Fibroblast of skin of abdomen (primary cell): ENCODE measurements around the gene PNLIPRP1.

Experiments used
- DNase-seq: peaks from one replicate; pipeline ENCODE4 v3.0.0-alpha.2; 2013

PNLIPRP1 gene

DNA sequence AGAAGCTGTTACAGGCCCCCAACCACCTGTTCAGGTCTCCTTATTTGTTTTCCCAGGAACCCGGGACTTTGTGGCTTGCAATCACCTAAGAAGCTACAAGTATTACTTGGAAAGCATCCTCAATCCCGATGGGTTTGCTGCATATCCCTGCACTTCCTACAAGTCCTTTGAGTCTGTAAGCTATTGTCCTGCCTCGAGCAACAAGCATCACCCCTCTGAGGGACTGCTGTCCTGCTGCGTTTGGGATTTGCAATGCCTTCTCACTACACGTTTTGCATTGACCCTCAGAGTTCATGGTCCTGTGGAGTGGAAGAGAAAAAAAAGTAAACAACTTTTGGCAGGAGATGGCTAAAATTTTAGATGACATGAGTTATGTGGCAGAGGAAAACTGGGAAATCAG lies 9.2 kb downstream of the PNLIPRP1 start:
- no peak for DNase-seq

DNA sequence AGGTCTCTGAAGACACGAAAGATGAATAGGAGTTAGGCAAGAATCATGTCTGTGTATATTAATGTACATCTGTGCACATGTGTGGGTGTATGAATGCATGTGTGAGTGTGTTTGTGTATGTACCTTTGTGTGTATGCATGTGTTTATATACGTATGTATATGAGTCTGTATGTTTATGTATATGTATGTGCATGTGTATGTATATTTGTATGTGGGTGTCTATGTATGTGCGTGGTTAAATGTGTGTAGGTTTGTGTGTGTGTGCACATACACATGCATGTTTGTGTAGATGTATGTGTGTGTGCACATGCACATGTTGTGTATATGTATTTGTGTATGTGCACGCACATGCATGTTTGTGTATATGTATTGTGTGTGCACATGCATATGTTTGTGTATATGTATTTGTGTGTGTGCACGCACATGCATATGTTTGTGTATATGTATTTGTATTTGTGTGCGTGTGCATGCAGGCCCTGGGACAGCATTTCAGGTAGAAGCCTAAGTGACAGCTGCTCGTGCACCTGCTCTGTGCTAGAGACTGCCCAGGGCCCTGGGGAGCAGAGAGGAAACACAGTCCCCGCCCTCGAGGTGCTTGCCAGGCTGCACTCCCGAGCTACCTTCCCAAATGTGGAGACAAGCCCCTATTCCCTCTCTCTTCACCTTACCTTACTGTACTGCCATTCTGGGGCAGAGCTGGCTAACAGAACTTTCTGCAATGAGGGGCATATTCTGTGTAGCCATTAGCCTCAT lies 12.1 kb downstream of the PNLIPRP1 start:
- DNase-seq = no peak

DNA sequence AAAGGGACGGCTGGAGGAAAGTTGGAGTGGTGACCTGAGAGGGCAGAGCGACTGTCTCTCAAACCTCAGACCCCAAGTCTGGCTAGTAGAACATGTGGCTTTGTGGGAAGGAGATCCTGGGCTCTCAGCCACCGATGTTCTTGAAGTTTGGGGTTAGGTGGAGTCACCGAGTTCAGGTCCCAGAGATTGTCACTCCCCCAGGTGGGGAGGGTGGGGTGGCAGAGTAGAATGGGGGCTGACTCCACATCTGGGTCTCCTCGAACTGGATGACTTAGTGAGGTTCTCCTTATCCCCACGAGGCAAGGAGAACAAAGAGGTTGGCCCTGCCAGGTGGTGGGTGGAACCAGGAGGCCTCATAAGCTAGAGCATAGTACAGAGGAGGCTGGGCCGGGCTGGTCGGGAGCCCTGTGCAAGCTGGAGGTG lies 15.3 kb downstream of the PNLIPRP1 start:
- no peak for DNase-seq

DNA sequence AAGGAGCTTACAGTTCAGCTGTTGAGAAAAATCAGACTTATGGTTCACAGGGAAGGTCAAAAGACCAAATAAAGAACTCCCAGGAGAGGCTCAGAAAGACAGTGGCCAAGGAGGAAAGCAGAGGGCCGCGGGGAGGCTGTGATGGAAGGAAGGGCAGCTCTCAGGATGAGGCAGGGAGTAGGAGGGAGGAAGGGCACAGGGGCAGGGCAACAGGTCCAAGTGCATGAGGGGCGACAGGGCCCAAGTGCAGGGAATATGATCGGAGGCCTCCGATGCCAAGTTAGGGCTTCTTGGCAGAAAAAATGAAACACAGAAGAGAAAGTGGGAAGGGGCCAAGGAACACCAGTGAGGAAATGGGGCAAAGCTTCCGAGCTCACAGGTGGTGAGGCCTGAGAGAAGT lies 16.6 kb downstream of the PNLIPRP1 start:
- DNase-seq = no peak

DNA sequence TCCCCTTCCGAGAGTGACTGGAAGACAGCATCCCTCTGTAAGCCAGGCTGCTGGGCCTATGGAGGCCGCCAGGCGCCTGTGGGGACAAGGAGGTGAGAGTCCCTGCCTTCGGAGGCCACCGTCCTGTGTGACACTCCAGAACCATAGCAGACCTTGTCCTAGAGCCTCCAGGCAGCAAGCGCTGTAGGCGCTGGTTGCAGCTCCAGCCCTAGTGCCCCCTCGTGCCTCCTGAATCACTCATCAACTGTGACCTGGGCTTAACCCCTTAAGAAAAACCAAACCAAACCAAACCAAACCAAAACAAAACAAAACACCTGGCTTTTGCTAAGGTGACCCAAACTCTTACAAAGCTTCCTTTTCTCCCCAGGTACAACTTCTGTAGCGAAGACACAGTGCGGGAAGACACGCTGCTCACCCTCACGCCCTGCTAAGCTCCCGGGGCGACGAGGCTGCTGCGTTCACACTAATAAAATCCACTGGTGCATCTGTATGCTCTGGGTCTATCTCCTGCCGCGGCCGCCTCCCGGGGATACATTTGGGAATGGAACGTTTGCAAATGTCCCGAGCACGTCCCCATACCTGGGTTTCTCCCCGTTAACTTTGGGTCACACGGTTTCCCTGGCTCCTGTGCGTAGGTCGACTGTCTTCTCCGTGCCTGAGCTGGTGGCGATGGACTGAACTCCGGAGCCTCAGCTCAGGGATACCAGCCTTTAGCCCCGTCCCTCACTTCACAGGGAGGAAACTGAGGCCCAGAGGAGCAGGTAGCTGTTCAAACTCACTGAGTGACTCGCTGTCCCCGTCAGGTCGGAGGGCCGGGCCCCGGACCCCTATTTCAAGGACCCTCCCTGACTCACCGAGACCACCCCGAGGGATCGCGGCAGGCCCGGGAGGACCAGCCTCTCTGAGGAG lies 18.2 kb downstream of the PNLIPRP1 start:
- DNase-seq = no peak

DNA sequence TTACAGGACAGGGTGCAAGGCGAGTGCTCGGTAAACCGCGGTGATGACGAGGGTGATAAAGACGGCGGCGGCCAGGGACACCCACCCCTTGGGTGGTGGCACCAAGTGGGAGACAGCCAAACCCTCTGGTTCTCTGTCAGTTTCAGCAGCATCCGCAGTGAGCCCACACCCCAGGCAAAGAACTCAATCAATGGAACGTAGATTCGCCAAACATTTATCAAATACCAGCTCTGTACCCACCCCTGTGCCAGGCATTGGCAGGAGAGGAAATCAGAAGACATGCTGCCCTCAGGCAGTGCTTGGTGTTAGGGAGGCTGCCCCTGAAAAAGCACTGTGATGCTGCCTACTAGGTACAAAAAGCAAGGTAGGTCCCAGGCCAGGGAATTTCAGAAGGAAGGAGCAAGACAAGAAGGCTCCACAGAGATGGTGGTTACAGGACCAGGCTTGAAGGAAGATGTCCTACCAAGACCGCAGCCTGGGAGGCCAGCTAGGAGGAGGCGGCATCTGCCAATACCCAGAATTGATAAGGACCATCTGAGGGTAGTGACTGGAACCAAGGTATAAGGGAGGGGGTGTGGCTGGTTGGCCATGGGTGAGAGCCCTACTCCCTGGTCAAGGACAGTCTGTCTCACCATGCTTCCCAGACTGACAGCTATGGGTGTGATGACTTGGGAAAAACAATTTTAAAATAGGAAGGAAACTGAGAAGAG lies 19.8 kb downstream of the PNLIPRP1 start:
- no peak for DNase-seq

DNA sequence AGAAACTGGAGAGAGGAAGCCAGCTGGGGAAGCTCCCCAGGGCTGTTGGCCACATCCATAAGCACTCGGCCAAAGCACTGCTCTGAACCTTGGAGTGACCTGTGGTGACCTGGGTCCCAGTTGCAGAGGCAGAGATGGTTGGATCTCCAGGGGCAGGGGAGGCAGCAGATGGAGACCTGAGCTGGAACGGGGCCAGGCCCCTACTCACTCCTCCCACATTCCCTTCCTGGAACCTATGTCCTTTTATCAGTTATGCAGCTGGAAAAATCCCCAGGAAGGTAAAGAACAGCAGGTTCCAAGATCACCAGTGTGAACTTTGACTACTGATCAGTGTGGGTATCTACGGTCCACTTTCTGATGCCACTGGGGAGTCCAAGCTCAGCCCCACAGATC lies 20.4 kb downstream of the PNLIPRP1 start:
- DNase-seq = no peak

DNA sequence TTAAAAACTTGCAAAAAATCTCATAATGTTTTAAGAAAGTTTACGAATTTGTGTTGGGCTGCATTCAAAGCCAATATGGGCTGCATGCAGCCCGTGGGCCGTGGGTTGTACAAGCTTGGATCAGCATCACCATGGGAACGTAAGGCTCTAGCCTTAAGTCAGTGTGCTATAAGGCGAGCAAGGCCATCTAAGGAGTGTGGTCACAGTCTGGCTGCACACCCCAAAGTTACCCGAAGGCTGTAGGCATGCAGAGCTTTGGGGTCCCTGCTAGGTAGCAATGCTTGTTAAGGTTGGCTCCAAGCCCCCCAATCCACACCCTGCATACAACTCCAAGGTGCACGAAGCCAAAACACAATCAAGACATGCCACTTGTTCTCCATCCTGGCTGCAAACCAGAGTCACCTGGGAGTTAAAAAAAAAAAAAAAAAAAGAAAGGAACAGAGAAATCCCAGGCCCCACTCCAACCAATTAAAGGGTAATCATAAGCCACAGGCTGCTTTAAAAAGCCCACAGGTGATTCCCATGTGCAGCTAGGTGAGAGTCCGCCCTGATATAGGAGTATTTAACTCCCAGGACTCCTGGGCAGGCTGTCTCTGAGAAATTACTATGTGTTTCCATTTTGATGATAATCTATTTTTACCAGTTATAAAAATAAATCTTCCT lies 21.5 kb downstream of the PNLIPRP1 start:
- no peak for DNase-seq

DNA sequence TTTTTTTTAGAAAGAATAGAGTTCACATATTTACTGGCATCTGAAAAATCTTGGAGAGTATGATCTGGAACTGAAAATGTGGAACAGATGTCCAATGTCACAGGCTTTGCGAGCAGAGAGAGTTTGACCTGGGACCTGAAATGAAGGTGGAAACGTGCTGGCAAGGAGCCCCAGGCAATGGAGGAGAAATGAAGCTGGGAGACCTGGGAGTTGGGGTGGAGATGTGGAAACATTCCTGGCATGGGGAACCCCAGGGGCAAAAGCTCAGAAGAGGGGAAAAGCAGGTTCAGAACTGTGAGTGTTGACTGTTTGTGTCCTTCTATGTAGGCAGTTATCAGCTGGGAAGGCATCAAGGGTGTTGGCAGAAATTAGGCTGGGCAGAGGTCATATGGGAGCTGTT lies 22.7 kb downstream of the PNLIPRP1 start:
- DNase-seq = no peak

DNA sequence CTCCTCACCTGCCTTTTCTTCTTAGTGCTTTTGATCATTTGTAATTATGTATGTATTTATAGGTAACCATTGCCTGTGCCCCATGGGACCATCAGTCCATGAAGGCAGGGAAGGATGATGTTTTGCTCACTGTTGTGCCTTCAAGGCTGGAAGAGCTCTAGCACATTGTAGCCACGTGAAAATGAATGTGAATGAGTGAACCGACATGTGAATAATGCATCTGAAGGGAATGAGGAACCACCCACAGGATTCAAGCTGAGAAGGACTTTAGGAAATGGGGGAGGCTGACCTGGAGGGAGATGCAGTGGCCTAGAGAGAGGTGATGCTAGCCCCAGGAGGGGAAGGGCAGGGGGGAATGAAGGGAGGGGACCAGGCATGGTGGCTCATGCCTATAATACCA lies 24.0 kb downstream of the PNLIPRP1 start:
- DNase-seq = no peak

DNA sequence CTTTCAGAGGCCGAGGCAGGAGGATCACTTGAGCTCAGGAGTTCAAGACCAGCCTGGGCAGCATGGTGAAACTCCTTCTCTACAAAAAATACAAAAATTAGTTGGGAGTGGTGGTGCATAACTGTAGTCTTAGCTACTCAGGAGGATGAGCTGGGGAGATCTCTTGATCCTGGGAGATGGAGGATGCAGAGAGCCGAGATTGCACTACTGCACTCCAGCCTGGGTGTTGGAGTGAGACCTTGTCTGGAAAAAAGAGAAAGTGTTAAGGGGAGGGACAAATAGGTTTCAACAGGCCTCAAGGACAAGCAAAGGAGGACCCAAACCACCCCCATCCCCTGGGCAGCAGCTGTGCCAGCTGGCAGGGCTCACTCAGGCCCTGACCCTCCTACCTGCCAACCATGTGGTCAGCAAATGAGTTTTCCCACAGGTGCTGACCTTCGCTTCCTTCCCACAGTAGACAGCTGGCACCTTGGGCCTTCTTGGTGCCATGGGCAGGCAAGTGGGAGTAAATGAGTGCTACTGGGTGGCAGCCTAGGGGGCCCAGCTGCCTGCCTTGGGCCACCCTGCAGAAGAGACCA lies 24.5 kb downstream of the PNLIPRP1 start:
- DNase-seq = no peak

DNA sequence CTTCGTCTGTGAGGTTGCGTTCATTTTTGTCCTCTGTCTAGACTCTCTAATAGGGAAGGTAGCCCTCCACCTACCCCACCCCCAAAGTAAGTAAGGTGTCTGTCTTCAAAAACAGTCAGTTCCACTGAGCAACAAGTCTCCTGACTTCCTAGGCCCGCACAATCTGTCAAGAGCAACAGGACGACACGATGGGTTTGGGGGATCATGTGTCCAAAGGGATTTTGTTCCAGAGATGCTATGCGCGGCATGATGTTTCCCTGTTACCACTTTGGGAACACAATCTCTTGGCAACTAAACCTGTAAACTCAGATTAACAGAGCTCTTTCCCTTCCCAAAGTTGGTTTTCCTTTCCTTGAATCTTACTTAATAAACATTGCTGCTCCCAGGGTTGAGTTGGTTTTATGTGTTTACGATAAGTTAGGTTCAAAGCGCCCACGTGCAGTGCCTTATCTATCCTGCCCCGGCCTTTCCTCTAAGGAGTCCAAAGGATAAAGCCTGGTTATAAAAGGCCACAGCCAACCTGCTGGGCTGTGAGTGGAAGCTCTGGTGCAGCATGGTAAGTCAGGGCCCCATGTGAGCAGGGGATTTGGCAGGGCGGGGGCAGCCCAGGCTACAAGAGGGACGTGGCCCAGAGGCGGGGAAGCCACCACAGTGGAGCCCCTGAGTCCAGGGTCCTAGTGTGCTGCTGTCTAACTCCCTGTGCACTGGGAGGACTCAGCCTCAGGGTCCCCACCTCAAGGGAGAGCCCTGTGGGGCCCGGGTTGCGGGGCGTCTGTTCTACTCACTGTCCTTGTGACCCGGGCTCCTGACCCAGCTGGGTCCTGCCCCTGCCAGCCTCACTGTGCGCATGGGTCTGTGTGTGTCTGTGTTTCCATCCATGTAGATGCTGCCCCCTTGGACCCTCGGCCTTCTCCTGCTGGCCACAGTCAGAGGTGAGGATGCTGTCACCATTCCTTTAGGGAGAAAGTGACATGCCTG lies 30.0 kb downstream of the PNLIPRP1 start, which contains the start of gene PNLIPRP2:
Gene PNLIPRP2 (plus strand): TSS at position 531 of the 978 bp plus-strand sequence.
- DNase-seq = no peak

DNA sequence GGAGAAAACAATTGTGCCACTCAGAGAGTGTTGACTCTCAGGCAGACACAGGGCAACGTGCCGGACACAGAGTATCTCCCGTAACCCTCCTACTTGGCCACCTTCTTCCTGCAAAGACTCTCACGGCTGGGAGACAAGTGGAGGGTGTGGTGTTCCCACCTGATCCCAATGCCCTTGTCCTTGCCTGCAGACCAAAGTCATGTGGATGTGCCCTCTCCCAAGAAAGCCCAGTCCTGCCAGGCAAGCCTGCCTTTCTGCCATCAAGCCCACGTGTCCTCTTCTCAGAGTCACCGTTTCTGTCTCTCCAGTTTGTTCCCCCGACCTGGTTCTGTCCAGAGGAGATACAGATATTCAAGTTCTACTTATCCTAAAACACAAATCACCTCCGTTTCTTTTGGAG lies 30.7 kb downstream of the PNLIPRP1 start:
- no peak for DNase-seq

DNA sequence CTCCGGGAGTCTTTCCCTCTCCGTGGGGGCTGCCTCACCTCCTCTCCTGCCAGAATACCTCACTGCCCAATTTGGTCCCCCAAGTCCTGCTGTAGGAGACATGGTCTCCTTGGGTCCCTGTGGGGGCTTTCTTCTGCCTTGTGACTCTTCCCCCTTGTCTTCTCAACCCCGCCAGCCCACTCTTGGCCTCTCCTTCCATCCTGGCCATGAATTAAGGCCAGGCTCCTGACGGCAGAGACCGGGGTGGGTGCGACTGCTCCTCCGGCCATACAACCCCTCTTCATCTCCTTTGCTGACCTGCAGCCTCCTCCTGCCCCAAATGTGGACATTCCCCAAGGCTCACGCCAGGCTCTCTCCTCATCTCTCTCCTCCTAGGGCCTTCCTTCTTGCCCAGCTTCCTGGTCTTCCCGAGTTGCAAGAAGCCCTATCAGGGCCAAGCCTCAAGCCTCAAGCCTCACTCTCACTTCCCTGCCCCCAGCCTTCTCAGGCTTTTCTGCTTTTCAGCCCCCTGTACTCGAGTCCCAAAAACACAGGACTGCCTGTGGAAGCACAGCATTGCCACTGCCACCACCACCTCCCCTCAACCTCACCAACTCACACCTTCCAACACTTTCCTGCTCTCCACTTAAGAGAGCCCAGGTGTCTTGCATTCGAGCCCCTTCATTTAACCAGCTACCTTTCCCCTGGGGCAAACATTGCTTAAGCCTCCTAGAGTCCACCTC lies 31.3 kb downstream of the PNLIPRP1 start:
- DNase-seq = no peak

DNA sequence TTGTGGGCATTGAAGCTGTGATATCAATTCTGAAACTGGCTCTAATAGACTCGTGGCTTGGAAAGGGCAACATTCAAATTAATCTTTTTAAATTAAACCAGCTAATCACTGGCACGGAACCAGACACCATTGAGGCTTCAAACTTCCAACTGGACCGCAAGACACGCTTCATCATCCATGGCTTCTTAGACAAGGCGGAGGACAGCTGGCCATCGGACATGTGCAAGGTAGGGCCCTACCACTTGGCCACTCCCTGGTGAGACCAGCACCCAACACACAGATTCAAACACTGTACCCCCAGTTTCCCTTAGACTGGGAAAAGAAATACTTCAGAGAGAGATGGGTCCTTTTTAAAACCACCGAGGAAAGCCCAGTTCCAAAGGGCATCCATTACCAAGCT lies 35.1 kb downstream of the PNLIPRP1 start:
- no peak for DNase-seq

DNA sequence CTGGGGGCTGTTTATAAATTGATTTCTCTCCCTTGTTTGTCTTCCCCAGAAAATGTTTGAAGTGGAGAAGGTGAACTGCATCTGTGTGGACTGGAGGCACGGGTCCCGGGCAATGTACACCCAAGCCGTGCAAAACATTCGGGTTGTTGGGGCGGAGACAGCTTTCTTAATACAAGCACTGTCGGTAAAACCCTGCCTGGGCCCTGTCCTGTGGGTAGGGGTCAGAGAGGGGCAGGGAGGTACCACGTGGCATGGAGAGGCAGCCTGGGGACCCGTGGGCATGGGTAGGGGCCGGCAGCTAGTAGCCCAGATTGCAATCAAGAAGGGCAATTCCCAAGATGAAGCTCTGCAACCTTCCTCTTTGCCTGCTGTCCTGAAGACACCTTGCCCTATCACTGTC lies 36.1 kb downstream of the PNLIPRP1 start:
- DNase-seq = no peak

DNA sequence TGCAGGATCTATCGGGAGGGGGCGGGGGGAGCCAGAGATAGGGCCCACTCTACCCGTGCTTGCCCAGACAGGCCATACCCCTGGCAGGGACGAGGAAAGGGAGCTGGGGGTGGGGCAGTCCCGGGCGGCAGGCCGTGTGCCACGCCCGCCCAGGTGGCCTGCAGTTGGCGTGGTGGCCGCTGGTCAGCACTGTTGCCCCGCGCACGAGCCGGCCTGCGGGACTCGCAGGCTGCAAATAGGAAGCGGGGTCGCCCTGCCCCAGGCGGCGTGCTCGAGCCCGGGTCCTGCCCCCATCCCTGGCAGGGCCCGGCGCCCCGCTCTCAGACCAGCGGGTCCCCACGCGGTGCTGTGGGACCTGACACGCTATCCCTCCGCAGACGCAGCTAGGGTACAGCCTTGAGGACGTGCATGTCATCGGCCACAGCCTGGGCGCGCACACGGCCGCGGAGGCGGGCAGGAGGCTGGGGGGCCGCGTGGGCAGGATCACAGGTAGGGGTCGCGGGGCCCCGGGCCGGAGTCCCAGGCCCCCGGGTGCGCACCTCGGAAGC lies 36.7 kb downstream of the PNLIPRP1 start:
- no peak for DNase-seq

DNA sequence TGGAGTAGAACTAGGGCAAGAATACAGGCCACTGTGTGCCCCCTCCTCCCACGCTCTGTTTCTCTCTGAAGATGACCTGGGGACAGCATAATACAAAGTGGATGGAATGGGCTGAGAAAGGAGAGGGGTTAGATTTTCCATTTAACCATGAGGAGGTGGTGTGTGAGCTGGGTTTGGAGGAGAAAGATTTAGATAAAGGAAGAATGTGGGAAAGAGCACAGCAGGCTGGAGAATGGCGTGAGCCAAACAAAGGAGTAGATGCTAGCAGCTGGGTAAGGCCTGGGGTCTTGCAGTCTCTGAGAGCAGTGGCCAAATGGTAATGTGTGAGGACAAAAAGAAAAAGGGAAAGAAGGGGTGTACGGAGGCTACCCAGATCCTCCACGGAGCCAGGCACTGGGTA lies 38.6 kb downstream of the PNLIPRP1 start:
- no peak for DNase-seq

DNA sequence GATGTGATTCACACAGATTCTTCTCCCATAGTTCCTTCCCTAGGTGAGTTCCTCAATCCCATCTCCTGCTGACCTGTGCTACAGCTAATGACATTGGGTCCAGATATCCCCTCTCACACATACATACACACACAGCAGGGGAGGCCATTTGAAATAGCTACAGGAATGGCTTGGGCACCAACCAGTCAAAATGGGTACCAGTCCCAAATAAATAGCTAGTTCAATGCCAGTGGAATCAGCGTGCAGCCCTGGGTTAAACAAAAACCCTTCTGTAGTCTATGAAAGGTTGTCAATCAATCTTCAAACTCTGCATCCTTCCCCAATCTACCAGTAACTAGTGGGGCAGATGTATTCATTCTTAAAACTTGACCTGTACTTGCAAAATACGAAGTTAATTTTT lies 39.3 kb downstream of the PNLIPRP1 start:
- no peak for DNase-seq

DNA sequence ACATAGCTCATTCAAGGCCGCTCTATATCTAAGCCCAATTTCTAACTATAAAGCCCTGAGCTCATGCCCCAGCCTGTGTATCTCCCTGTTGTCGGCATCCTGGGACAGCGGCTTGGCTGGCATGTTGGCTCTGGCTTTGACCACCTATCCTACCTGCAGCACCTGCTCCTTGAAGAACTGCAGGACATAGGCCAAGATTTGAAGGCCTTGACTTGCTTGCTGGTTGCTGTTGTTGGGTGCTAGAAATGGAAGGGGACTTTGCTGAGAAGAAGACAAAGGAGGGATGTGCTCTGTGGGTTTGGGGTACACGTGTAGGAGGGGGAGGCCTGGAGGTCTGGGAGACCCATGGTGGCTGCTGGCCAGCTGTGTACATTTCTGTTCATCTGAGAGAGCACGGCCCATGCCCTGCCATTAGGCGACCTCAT lies 41.1 kb downstream of the PNLIPRP1 start:
- DNase-seq = no peak
